Esophagus mucosa (tissue), 1 donor: Measurements from ENCODE around the gene MAJIN. TPM values are rescaled to one million over a fixed set of nuclear protein-coding genes. Genes with fewer than 3 reads are reported as not detected.

Experiments
- ATAC-seq: fragments of 200-7000 bp; cut with Tn5 transposase; one replicate; pipeline ENCODE4 v1.9.1; 2020
- total RNA-seq: library from RNA; stranded (reverse); gene quantifications from one replicate; pipeline ENCODE4 v1.2.4, GENCODE V29; 2023
- donor health status: DM: yes; HTN: yes; CAD: no.

MAJIN gene
- total RNA-seq, 1 donor from 2014 or later, result not detected

GRCh38 chr11:64891880-64892279 lies 80.0 kb downstream of the MAJIN start:
- no peak for ATAC-seq

GRCh38 chr11:64891215-64891848 lies 80.6 kb downstream of the MAJIN start:
- no peak for ATAC-seq

GRCh38 chr11:64890522-64890939 lies 81.4 kb downstream of the MAJIN start:
- ATAC-seq, result no peak

- ATAC-seq, result no peak
Observed at GRCh38 chr11:64888729-64889511, 83.0 kb downstream of the MAJIN start.

- no peak for ATAC-seq
Observed at GRCh38 chr11:64888406-64888728, 83.5 kb downstream of the MAJIN start.

Other genes with a start within 250 kb of the MAJIN start
- gene NRXN2, start 248.9 kb downstream of the MAJIN start, total RNA-seq, result 0.12 TPM
- 1.1 TPM for gene RASGRP2, start 228.0 kb downstream of the MAJIN start, total RNA-seq
- gene PYGM, start 212.1 kb downstream of the MAJIN start, total RNA-seq, result 0.44 TPM
- gene SF1, start 193.6 kb downstream of the MAJIN start, total RNA-seq, result 129 TPM
- 5.4 TPM for gene MAP4K2, start 168.9 kb downstream of the MAJIN start, total RNA-seq
- 15.6 TPM for gene MEN1, start 161.6 kb downstream of the MAJIN start, total RNA-seq
- gene CDC42BPG, start 127.5 kb downstream of the MAJIN start, total RNA-seq, result 20.5 TPM
- 25.6 TPM for gene EHD1, start 93.5 kb downstream of the MAJIN start, total RNA-seq
- gene ATG2A, start 54.9 kb downstream of the MAJIN start, total RNA-seq, result 10.7 TPM
- gene PPP2R5B, start 47.4 kb downstream of the MAJIN start, total RNA-seq, result 7.0 TPM
- gene GPHA2, start 36.2 kb downstream of the MAJIN start, total RNA-seq, result not detected
- gene BATF2, start 24.9 kb upstream of the MAJIN start, total RNA-seq, result not detected
- 43.9 TPM for gene ARL2, start 42.1 kb upstream of the MAJIN start, total RNA-seq
- 12.2 TPM for gene SNX15, start 55.3 kb upstream of the MAJIN start, total RNA-seq
- 11.3 TPM for gene SAC3D1, start 69.1 kb upstream of the MAJIN start, total RNA-seq
- 2.7 TPM for gene NAALADL1, start 86.4 kb upstream of the MAJIN start, total RNA-seq
- 14.1 TPM for gene CDCA5, start 111.9 kb upstream of the MAJIN start, total RNA-seq
- 25.7 TPM for gene ZFPL1, start 112.1 kb upstream of the MAJIN start, total RNA-seq
- 76.4 TPM for gene VPS51, start 124.1 kb upstream of the MAJIN start, total RNA-seq
- 53.2 TPM for gene TM7SF2, start 139.8 kb upstream of the MAJIN start, total RNA-seq
- 9.4 TPM for gene ZNHIT2, start 145.6 kb upstream of the MAJIN start, total RNA-seq
- gene FAU, start 150.0 kb upstream of the MAJIN start, total RNA-seq, result 758 TPM
- gene MRPL49, start 150.2 kb upstream of the MAJIN start, total RNA-seq, result 63.9 TPM
- gene SYVN1, start 162.4 kb upstream of the MAJIN start, total RNA-seq, result 28.1 TPM
- not detected for gene SPDYC, start 198.1 kb upstream of the MAJIN start, total RNA-seq
- gene CAPN1, start 209.8 kb upstream of the MAJIN start, total RNA-seq, result 510 TPM